Endothelial cell of umbilical vein (primary cell): ENCODE measurements around the gene OSTM1. TPM values are rescaled to one million over a fixed set of nuclear protein-coding genes. Genes with fewer than 3 reads are reported as not detected.

Experiments used
- BruUV-seq: library from RNA; stranded (reverse); fragments of 400-500 nt; replicated peaks from 2 replicates; lab custom pipeline; 2021; lab: Mats Ljungman, UMichigan
- CTCF ChIA-PET: fragments of 300-600, 350-600 bp; sonication (Branson Sonifier 250); formaldehyde crosslinking; loops from one replicate; lab custom pipeline; 2021; ENCODE audit warnings: antibody characterized with exemption, inconsistent platforms; lab: Charles Lee
- POLR2A ChIA-PET: fragments of 300-600, 350-600 bp; sonication (Branson Sonifier 250); formaldehyde crosslinking; loops from one replicate; lab custom pipeline; 2021; ENCODE audit warnings: antibody characterized with exemption, inconsistent platforms; lab: Charles Lee
- DNase-seq: peaks from one replicate; pipeline ENCODE4 v3.0.0-alpha.2; 2011; ENCODE audit warnings: low read depth, low spot score
- FAIRE-seq: peaks from 2 replicates; lab custom pipeline; 2011; peaks lifted over from hg19 to GRCh38; lab: Jason Lieb, UNC
- H2AFZ ChIP-seq: 2 replicates; pipeline ENCODE4 v1.6.0; 2012; ENCODE audit warnings: low read depth, low read length, control low read depth, inconsistent platforms
- H3K27ac ChIP-seq: 2 replicates; pipeline ENCODE4 v1.5.1; 2011; ENCODE audit warnings: low read depth, mild to moderate bottlenecking, control low read depth, low read length, moderate library complexity; ENCODE audit not compliant: insufficient read depth
- H3K27me3 ChIP-seq, 2 experiments: 2 replicates each; pipeline versions ENCODE4 v1.6.0 to v1.6.1; 2011; ENCODE audit warnings: low read length in 2 of 2, mixed read lengths in 1 of 2; ENCODE audit not compliant: control insufficient read depth in 2 of 2, insufficient read depth in 2 of 2
- H3K36me3 ChIP-seq, 2 experiments: 2 replicates in 1 of 2; 3 replicates in 1 of 2; pipeline ENCODE4 v1.5.1; 2011; ENCODE audit warnings: low read length in 2 of 2, mild to moderate bottlenecking in 1 of 2, moderate library complexity in 1 of 2; ENCODE audit not compliant: control insufficient read depth in 2 of 2, insufficient read depth in 2 of 2; ENCODE audit errors: extremely low read depth in 1 of 2
- H3K4me1 ChIP-seq: 3 replicates; pipeline ENCODE4 v1.5.1; 2011; ENCODE audit warnings: mild to moderate bottlenecking, low read length; ENCODE audit not compliant: control insufficient read depth, insufficient read depth; ENCODE audit errors: extremely low read depth
- H3K4me2 ChIP-seq: 2 replicates; pipeline ENCODE4 v1.6.1; 2011; ENCODE audit warnings: low read length, control low read depth, mixed read lengths; ENCODE audit not compliant: insufficient read depth
- H3K4me3 ChIP-seq, 3 experiments: fragments of 200-600 bp in 1 of 3; sonication (generic), shearing (Covaris generic) in 1 of 3; replicated peaks in 1 of 3; 2 replicates each; pipeline ENCODE4 v1.5.1; 2011 to 2016; ENCODE audit warnings: control low read depth in 3 of 3, low read length in 3 of 3, mild to moderate bottlenecking in 2 of 3, inconsistent platforms in 1 of 3, low read depth in 1 of 3, moderate library complexity in 1 of 3; ENCODE audit not compliant: insufficient read depth in 1 of 3
- H3K79me2 ChIP-seq: 2 replicates; pipeline ENCODE4 v1.6.0; 2012; ENCODE audit warnings: low read length, inconsistent platforms; ENCODE audit not compliant: control insufficient read depth, insufficient read depth
- H3K9ac ChIP-seq: replicated peaks from 2 replicates; pipeline ENCODE3; 2011; ENCODE audit warnings: low read length, control low read depth; ENCODE audit not compliant: insufficient read depth; ENCODE audit errors: extremely low read depth
- H3K9me1 ChIP-seq: replicated peaks from 3 replicates; pipeline ENCODE4 v1.6.0; 2011; ENCODE audit warnings: mild to moderate bottlenecking, low read length; ENCODE audit not compliant: control insufficient read depth, insufficient read depth; ENCODE audit errors: extremely low read depth
- H3K9me3 ChIP-seq: replicated peaks from 2 replicates; pipeline ENCODE4 v1.5.1; 2012; ENCODE audit warnings: low read length, inconsistent platforms; ENCODE audit not compliant: control insufficient read depth, insufficient read depth
- H4K20me1 ChIP-seq: replicated peaks from 2 replicates; pipeline ENCODE3; 2011; ENCODE audit warnings: mild to moderate bottlenecking, low read length; ENCODE audit not compliant: control insufficient read depth, insufficient read depth; ENCODE audit errors: extremely low read depth
- CTCF ChIP-seq, 2 donors: IDR thresholded peaks; 1 replicate in 1 of 2; 2 replicates in 1 of 2; pipeline ENCODE4 v1.5.1; 2011; ENCODE audit warnings: low read length in 2 of 2, mild to moderate bottlenecking in 2 of 2, moderate library complexity in 2 of 2, control low read depth in 1 of 2, inconsistent platforms in 1 of 2, low read depth in 1 of 2; ENCODE audit not compliant: insufficient read depth in 1 of 2; ENCODE audit errors: extremely low read depth in 1 of 2
- EZH2 ChIP-seq: IDR thresholded peaks from 2 replicates; pipeline ENCODE4 v1.6.1; 2012; ENCODE audit warnings: borderline replicate concordance, low read depth, mild to moderate bottlenecking, moderate library complexity, low read length, inconsistent platforms; ENCODE audit not compliant: severe bottlenecking
- FOS ChIP-seq: IDR thresholded peaks from 2 replicates; pipeline ENCODE4 v1.6.1; 2011; ENCODE audit warnings: mild to moderate bottlenecking, low read length, moderate library complexity, borderline replicate concordance; ENCODE audit not compliant: insufficient read depth
- GATA2 ChIP-seq: IDR thresholded peaks from 2 replicates; pipeline ENCODE4 v1.7.0; 2011; ENCODE audit warnings: low read depth, mild to moderate bottlenecking, moderate library complexity, mixed read lengths, low read length; ENCODE audit not compliant: insufficient read length, insufficient read depth
- JUN ChIP-seq: IDR thresholded peaks from 2 replicates; pipeline ENCODE4 v1.6.1; 2011; ENCODE audit warnings: borderline replicate concordance, low read depth; ENCODE audit not compliant: insufficient read length, insufficient read depth
- MAX ChIP-seq: IDR thresholded peaks from 2 replicates; pipeline ENCODE4 v1.6.1; 2011; ENCODE audit not compliant: insufficient read depth, insufficient read length
- MYC ChIP-seq: IDR thresholded peaks from one replicate; pipeline ENCODE4 v1.6.1; 2011; ENCODE audit warnings: mild to moderate bottlenecking, low read depth, low read length
- POLR2A ChIP-seq: IDR thresholded peaks from 2 replicates; pipeline ENCODE4 v1.6.1; 2012; ENCODE audit warnings: low read depth, mild to moderate bottlenecking, control low read depth, low read length
- POLR2AphosphoS5 ChIP-seq: IDR thresholded peaks from 2 replicates; pipeline ENCODE4 v1.6.1; 2012; ENCODE audit warnings: low read depth, mild to moderate bottlenecking, control low read depth, low read length, moderate library complexity; ENCODE audit not compliant: insufficient read depth
- dilution Hi-C: fragments of 300-500 bp; cut with MboI; formaldehyde crosslinking; loops from one replicate; pipeline ENCODE4 v1.15.0; 2019; ENCODE audit warnings: low sequenced_read_pairs; ENCODE audit not compliant: extremely low pct_ligation_motif_present
- intact Hi-C: fragments of 100-400 bp; cut with micrococcal nuclease; formaldehyde crosslinking; loops from one replicate; pipeline ENCODE4 v1.10.0; 2022
- polyA plus RNA-seq, 4 experiments: library from polyadenylated mRNA; depleted of rRNA in 3 of 4; stranded (reverse) in 3 of 4; unstranded in 1 of 4; fragments of >200 nt; gene quantifications; 2 replicates each; pipeline versions ENCODE4 v1.2.1 to v1.2.3, GENCODE V29; 2011 to 2012; ENCODE audit warnings: missing spikeins in 1 of 4
- total RNA-seq: library from RNA; stranded (reverse); gene quantifications from 2 replicates; pipeline ENCODE4 v1.2.3, GENCODE V29; 2021

Gene OSTM1
- total and polyA plus RNA-seq, 2 donors (not counting 3 experiments of a cell fraction or from before 2014, with no cell fraction given): 23.1 to 26.4 TPM

GRCh38 chr6:108068618-108069017 is 5.9 kb downstream of the OSTM1 start:
- no peak overlapping the region for H3K4me3 ChIP-seq
- POLR2A ChIA-PET: no interaction called here
- H3K79me2 ChIP-seq: no peaks in the 10 kb centered on the region
- intact Hi-C loops: no loop called here
- CTCF ChIA-PET: no interaction called here
- H4K20me1 ChIP-seq: no peaks in the 10 kb centered on the region
- dilution Hi-C loops: no loop called here
- H3K9me1 ChIP-seq: no peaks in the 10 kb centered on the region
- FAIRE-seq: no peak
- no peak for DNase-seq
- no peaks in the 10 kb centered on the region for H3K9me3 ChIP-seq
- H3K4me2 ChIP-seq: no peak overlapping the region
- no TSS peak for BruUV-seq
- TF ChIP-seq FOS (no peak), POLR2A (no peak), JUN (no peak), MYC (no peak), MAX (no peak), CTCF (IDR thresholded peaks at IDR 0.05; ENCODE audit: extremely low read depth in 1 of 2, insufficient read depth in 1 of 2, low read depth in 1 of 2, low read length in 2 of 2) (no peak), POLR2AphosphoS5 (no peak), GATA2 (no peak), EZH2 (no peak)
- no peak overlapping the region for H3K9ac ChIP-seq
- H3K27ac ChIP-seq: no peak overlapping the region
- H3K27me3 ChIP-seq: no peaks in the 10 kb centered on the region
- peaks cover under 1% of the 10 kb centered on the region for H3K4me1 ChIP-seq
- no peaks in the 10 kb centered on the region for H3K36me3 ChIP-seq
- H2AFZ ChIP-seq: no peak overlapping the region
